Activated T-helper 2 cell treated with anti-CD3 and anti-CD28 coated beads, Interferon-gamma antibody, Interleukin-2, Interleukin-4, amounts not matched to agents 10 μg/mL and 5 μg/mL and 100 μg/mL, durations not matched to agents 14 hours and 24 hours and 36 hours (primary cell): ENCODE measurements around the gene ANKRD40. TPM values are rescaled to one million over a fixed set of nuclear protein-coding genes. Genes with fewer than 3 reads are reported as not detected.
"Not testable (repeated sequence)": the region's sequence is repeated elsewhere in the genome, so short reads cannot be mapped to it uniquely, and the experiment has no call there.

Experiments used
- DNase-seq: peaks from one replicate; pipeline ENCODE4 v3.0.0; 2021; ENCODE audit warnings: low spot score
- H3K27ac Mint-ChIP-seq: one replicate; pipeline ENCODE4 v1.8.0; 2021; ENCODE audit warnings: mixed read lengths
- H3K27me3 Mint-ChIP-seq: one replicate; pipeline ENCODE4 v1.8.0; 2021; ENCODE audit warnings: low read depth, mixed read lengths
- H3K36me3 Mint-ChIP-seq: one replicate; pipeline ENCODE4 v1.8.0; 2021; ENCODE audit warnings: low read depth, mixed read lengths
- H3K4me1 Mint-ChIP-seq: one replicate; pipeline ENCODE4 v1.8.0; 2021; ENCODE audit warnings: low read depth, mixed read lengths
- H3K4me3 Mint-ChIP-seq: one replicate; pipeline ENCODE4 v1.8.0; 2021; ENCODE audit warnings: low read depth, mild to moderate bottlenecking, moderate library complexity, mixed read lengths
- H3K9me3 Mint-ChIP-seq: one replicate; pipeline ENCODE4 v1.8.0; 2021; ENCODE audit warnings: mixed read lengths
- intact Hi-C: fragments of 100-400 bp; cut with micrococcal nuclease; formaldehyde crosslinking; loops from one replicate; pipeline ENCODE4 v1.15.1; 2023
- total RNA-seq: library from RNA; stranded (reverse); gene quantifications from 2 replicates; pipeline ENCODE4 v1.2.3, GENCODE V29; 2022

Gene ANKRD40
- total RNA-seq, 1 donor from 2014 or later, result 39.4 TPM

- H3K4me1 Mint-ChIP-seq, H3K9me3 Mint-ChIP-seq, DNase-seq, intact Hi-C loops, H3K27ac Mint-ChIP-seq, H3K36me3 Mint-ChIP-seq, H3K4me3 Mint-ChIP-seq: not testable (repeated sequence)
- H3K27me3 Mint-ChIP-seq, result peaks cover 34% of the 10 kb centered on the region
These were observed 27.0 kb downstream of the ANKRD40 start for GRCh38 chr17:50680543-50681262.

DNA sequence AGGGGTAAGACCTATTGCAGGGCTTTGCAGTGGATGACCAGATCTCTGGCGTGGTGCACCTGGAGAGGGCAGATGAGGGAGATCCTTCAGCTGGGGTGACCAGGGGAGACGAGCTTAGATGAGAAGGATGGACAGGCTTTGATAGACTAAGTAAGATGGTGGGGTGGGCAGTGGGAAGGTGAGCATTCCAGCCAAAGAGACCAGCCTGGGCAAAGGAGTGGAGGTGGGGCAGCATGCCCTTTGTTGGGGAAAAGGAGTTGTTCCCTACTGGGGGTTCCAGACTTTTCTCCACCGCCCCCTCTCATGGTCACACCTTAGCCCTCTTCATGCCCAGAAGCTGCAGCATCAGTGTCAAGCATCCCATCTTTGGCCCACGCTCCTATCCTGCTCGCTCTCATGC lies 27.6 kb downstream of the ANKRD40 start:
- intact Hi-C loops, result no loop called here
- no peaks in the 10 kb centered on the region for H3K9me3 Mint-ChIP-seq
- no peak overlapping the region for H3K27ac Mint-ChIP-seq
- peaks cover 4% of the 10 kb centered on the region for H3K4me1 Mint-ChIP-seq
- no peaks in the 10 kb centered on the region for H3K36me3 Mint-ChIP-seq
- H3K4me3 Mint-ChIP-seq, result no peak overlapping the region
- DNase-seq, result no peak
- peaks cover 34% of the 10 kb centered on the region for H3K27me3 Mint-ChIP-seq

GRCh38 chr17:50679008-50679544 lies 28.6 kb downstream of the ANKRD40 start:
- intact Hi-C loops, result no loop called here
- Mint-ChIP-seq H3K27ac (no peak overlapping the region), H3K4me3 (no peak overlapping the region), H3K4me1 (peaks cover 4% of the 10 kb centered on the region), H3K27me3 (peaks cover 34% of the 10 kb centered on the region), H3K9me3 (no peaks in the 10 kb centered on the region), H3K36me3 (no peaks in the 10 kb centered on the region)
- no peak for DNase-seq

GRCh38 chr17:50677851-50678375 lies 29.8 kb downstream of the ANKRD40 start:
- H3K27me3 Mint-ChIP-seq, result peaks cover 34% of the 10 kb centered on the region
- peaks cover 4% of the 10 kb centered on the region for H3K4me1 Mint-ChIP-seq
- intact Hi-C loops, result no loop called here
- H3K4me3 Mint-ChIP-seq, result no peak overlapping the region
- H3K27ac Mint-ChIP-seq, result no peak overlapping the region
- no peak for DNase-seq
- H3K36me3 Mint-ChIP-seq, result no peaks in the 10 kb centered on the region
- no peaks in the 10 kb centered on the region for H3K9me3 Mint-ChIP-seq

- Mint-ChIP-seq H3K9me3 (no peaks in the 10 kb centered on the region), H3K4me1 (peaks cover 3% of the 10 kb centered on the region), H3K27me3 (peaks cover 21% of the 10 kb centered on the region), H3K36me3 (no peaks in the 10 kb centered on the region), H3K27ac (no peak overlapping the region), H3K4me3 (no peak overlapping the region)
- no peak for DNase-seq
- intact Hi-C loops, result no loop called here
These were observed 31.4 kb downstream of the ANKRD40 start for GRCh38 chr17:50676065-50676975.

DNA sequence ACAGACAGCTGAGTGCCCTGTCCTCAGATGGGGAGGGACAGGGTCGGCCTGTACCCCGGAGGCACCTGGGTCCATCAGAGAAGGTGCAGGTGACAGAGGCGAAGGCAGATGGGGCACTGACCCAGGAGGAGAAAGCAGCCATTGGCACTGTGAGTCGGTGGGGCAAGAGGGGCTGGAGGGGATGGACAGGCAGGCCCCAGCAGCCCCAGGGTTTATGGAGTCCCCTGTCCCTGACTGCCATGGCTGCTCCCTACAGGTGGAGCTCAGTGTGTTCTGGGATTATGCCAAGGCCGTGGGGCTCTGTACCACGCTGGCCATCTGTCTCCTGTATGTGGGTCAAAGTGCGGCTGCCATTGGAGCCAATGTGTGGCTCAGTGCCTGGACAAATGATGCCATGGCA lies 32.1 kb downstream of the ANKRD40 start:
- peaks cover 15% of the 10 kb centered on the region for H3K27me3 Mint-ChIP-seq
- intact Hi-C loops, result no loop called here
- no peak overlapping the region for H3K4me3 Mint-ChIP-seq
- DNase-seq, result no peak
- no peaks in the 10 kb centered on the region for H3K36me3 Mint-ChIP-seq
- no peaks in the 10 kb centered on the region for H3K9me3 Mint-ChIP-seq
- H3K4me1 Mint-ChIP-seq, result no peaks in the 10 kb centered on the region
- H3K27ac Mint-ChIP-seq, result no peak overlapping the region

DNA sequence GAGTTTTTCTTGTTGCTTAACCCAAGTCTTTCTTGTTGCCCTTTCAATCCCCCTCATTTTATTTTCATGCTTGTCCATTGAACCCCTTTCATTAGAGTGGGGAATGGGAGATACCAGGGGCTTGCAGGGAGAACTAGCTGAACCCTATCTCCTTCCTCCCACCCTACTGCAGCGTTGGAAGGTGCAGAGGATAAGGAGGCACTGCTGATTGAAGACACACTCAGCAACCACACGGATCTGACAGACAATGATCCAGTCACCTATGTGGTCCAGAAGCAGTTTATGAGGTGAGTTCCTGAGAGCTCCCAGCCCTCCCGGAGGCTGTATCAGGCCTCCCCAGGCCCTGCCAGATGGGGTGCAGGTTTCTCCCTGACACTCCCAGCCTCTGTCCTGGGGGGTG lies 32.5 kb downstream of the ANKRD40 start:
- Mint-ChIP-seq H3K4me1 (no peaks in the 10 kb centered on the region), H3K27ac (no peak overlapping the region), H3K27me3 (peaks cover 12% of the 10 kb centered on the region), H3K9me3 (no peaks in the 10 kb centered on the region), H3K36me3 (no peaks in the 10 kb centered on the region), H3K4me3 (no peak overlapping the region)
- no peak for DNase-seq
- intact Hi-C loops, result no loop called here

GRCh38 chr17:50672831-50673551 lies 34.7 kb downstream of the ANKRD40 start:
- no peak overlapping the region for H3K27ac Mint-ChIP-seq
- no peaks in the 10 kb centered on the region for H3K4me1 Mint-ChIP-seq
- intact Hi-C loops, result no loop called here
- no peaks in the 10 kb centered on the region for H3K9me3 Mint-ChIP-seq
- no peak for DNase-seq
- no peak overlapping the region for H3K4me3 Mint-ChIP-seq
- peaks cover 2% of the 10 kb centered on the region for H3K27me3 Mint-ChIP-seq
- no peaks in the 10 kb centered on the region for H3K36me3 Mint-ChIP-seq

GRCh38 chr17:50672071-50672470 lies 35.6 kb downstream of the ANKRD40 start:
- Mint-ChIP-seq H3K4me3 (no peak overlapping the region), H3K27me3 (no peaks in the 10 kb centered on the region), H3K27ac (no peak overlapping the region), H3K4me1 (no peaks in the 10 kb centered on the region), H3K36me3 (no peaks in the 10 kb centered on the region), H3K9me3 (no peaks in the 10 kb centered on the region)
- intact Hi-C loops, result no loop called here
- no peak for DNase-seq

DNA sequence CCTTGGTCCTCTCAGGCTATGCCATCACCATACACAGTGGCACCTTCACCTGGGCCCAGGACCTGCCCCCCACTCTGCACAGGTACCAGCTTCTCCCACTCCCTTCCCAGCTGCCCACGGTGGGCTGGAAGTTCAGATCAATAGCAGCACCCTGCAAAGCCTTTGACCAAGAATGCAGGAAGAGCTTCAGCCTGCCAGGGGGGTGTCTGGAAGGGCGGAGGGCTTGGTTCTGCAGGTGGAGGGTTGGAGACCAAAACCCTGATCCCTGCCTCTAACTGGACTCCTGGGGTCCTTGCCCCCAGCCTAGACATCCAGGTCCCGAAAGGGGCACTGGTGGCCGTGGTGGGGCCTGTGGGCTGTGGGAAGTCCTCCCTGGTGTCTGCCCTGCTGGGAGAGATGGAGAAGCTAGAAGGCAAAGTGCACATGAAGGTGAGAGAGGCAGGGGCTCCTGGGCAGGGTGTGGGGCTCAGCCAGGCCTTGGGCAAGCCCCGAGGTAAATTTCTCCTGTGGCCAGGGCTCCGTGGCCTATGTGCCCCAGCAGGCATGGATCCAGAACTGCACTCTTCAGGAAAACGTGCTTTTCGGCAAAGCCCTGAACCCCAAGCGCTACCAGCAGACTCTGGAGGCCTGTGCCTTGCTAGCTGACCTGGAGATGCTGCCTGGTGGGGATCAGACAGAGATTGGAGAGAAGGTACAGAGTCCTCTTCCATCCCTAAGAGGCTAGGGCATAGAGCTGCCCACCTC lies 38.7 kb downstream of the ANKRD40 start:
- no peak overlapping the region for H3K4me3 Mint-ChIP-seq
- no peaks in the 10 kb centered on the region for H3K4me1 Mint-ChIP-seq
- no peaks in the 10 kb centered on the region for H3K36me3 Mint-ChIP-seq
- H3K27ac Mint-ChIP-seq, result no peak overlapping the region
- intact Hi-C loops, result no loop called here
- no peaks in the 10 kb centered on the region for H3K9me3 Mint-ChIP-seq
- DNase-seq, result no peak
- peaks cover 2% of the 10 kb centered on the region for H3K27me3 Mint-ChIP-seq

DNA sequence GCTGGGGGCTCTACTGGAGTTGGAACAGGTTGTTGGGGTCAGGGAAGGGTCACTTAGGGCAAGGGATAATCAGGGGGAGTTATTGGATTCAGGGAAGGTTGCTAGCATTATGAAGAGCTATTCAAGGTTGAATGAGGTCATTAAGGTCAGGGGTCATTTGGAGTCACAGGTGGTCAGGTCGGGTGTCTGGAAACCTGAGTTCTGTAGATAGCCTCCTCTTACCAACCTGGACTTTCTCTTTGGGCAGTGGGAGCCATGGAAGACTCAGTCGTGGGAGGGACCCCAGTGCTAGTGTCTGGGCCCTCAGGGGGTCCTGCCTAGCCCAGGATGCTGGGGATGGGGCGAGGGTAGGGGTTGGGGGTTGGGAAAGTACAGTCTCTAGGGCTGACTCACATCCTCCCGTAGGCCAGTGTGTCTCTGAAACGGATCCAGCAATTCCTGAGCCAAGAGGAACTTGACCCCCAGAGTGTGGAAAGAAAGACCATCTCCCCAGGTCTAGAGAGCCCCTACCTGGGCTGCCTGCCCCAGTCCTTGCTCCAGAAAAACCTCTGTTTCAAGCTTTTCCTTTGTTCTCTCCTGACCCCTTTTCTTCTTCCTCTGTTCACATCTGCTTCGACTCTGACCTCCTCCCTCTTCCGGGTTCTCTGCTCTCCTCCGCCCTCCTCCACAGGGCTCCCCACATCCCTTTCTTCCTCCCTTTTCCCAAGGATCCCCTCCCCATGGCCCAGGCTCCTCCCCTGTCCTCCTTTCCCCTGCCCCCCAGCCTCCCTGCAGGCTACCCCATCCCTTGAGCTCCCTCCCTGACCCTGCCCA lies 39.5 kb downstream of the ANKRD40 start:
- Mint-ChIP-seq H3K4me3 (no peak overlapping the region), H3K27ac (no peak overlapping the region), H3K36me3 (no peaks in the 10 kb centered on the region), H3K4me1 (no peaks in the 10 kb centered on the region), H3K27me3 (peaks cover 2% of the 10 kb centered on the region), H3K9me3 (no peaks in the 10 kb centered on the region)
- intact Hi-C loops, result no loop called here
- DNase-seq, result no peak
